Liver (tissue), 9 donors: ENCODE results near the gene KCNJ15. TPM values are rescaled to one million over a fixed set of nuclear protein-coding genes. Genes with fewer than 3 reads are reported as not detected.

Source experiments
- DNase-seq: peaks from one replicate; pipeline ENCODE4 v3.0.0-alpha.2; 2017; ENCODE audit warnings: low spot score
- H3K27ac ChIP-seq, 2 donors: one replicate each; pipeline ENCODE4 v1.7.0; 2013; ENCODE audit warnings: inconsistent platforms in 2 of 2, low read length in 2 of 2, control low read depth in 1 of 2, low read depth in 1 of 2, mild to moderate bottlenecking in 1 of 2
- H3K27me3 ChIP-seq, 4 donors: one replicate each; pipeline versions ENCODE4 v1.6.1 to v1.7.0; 2013; ENCODE audit warnings: low read length in 3 of 4, inconsistent platforms in 1 of 4, mild to moderate bottlenecking in 1 of 4, moderate library complexity in 1 of 4; ENCODE audit not compliant: control insufficient read depth in 4 of 4, insufficient read depth in 4 of 4
- H3K36me3 ChIP-seq, 4 donors: one replicate each; pipeline versions ENCODE4 v1.6.1 to v1.7.0; 2013; ENCODE audit warnings: low read length in 3 of 4, mild to moderate bottlenecking in 3 of 4, low read depth in 1 of 4, moderate library complexity in 1 of 4; ENCODE audit not compliant: control insufficient read depth in 4 of 4, insufficient read depth in 3 of 4
- H3K4me1 ChIP-seq, 4 donors: one replicate each; pipeline versions ENCODE4 v1.6.1 to v1.7.0; 2013; ENCODE audit warnings: low read length in 3 of 4, mild to moderate bottlenecking in 3 of 4, moderate library complexity in 1 of 4; ENCODE audit not compliant: control insufficient read depth in 4 of 4, insufficient read depth in 4 of 4
- H3K4me3 ChIP-seq, 3 donors: one replicate each; pipeline versions ENCODE4 v1.6.1 to v1.7.0; 2013; ENCODE audit warnings: low read length in 3 of 3, control low read depth in 1 of 3, low read depth in 1 of 3, mild to moderate bottlenecking in 1 of 3
- H3K9ac ChIP-seq, 2 donors: one replicate each; pipeline ENCODE4 v1.7.0; 2013; ENCODE audit warnings: low read length in 2 of 2, mild to moderate bottlenecking in 2 of 2, moderate library complexity in 2 of 2, control low read depth in 1 of 2, low read depth in 1 of 2
- H3K9me3 ChIP-seq, 4 donors: one replicate each; pipeline versions ENCODE4 v1.6.1 to v1.7.0; 2013; ENCODE audit warnings: low read length in 3 of 4; ENCODE audit not compliant: control insufficient read depth in 4 of 4
- EGR1 ChIP-seq, 2 donors: IDR thresholded peaks; 2 replicates each; pipeline ENCODE4 v1.6.1; 2016 to 2018; ENCODE audit warnings: antibody characterized with exemption in 2 of 2, low read depth in 2 of 2
- FOXA1 ChIP-seq: IDR thresholded peaks from 2 replicates; pipeline ENCODE4 v1.6.1; 2016; ENCODE audit warnings: antibody characterized with exemption
- FOXA2 ChIP-seq: IDR thresholded peaks from 2 replicates; pipeline ENCODE4 v1.6.1; 2016; ENCODE audit warnings: antibody characterized with exemption
- GABPA ChIP-seq, 2 donors: IDR thresholded peaks in 1 of 2; conservative IDR thresholded peaks in 1 of 2; 2 replicates each; pipeline ENCODE4 v1.6.1; 2016; ENCODE audit warnings: antibody characterized with exemption in 2 of 2, mild to moderate bottlenecking in 1 of 2, moderate library complexity in 1 of 2
- HNF4A ChIP-seq, 2 donors: conservative IDR thresholded peaks; 2 replicates each; pipeline ENCODE4 v1.6.1; 2016; ENCODE audit warnings: antibody characterized with exemption in 2 of 2, mild to moderate bottlenecking in 2 of 2
- HNF4G ChIP-seq: IDR thresholded peaks from 2 replicates; pipeline ENCODE4 v1.6.1; 2016; ENCODE audit warnings: antibody characterized with exemption
- JUND ChIP-seq, 2 donors: IDR thresholded peaks; 2 replicates each; pipeline ENCODE4 v1.6.1; 2016; ENCODE audit warnings: antibody characterized with exemption in 2 of 2
- NR2F2 ChIP-seq: IDR thresholded peaks from 2 replicates; pipeline ENCODE4 v1.6.1; 2016; ENCODE audit warnings: antibody characterized with exemption
- RAD21 ChIP-seq, 2 donors: IDR thresholded peaks; 2 replicates each; pipeline ENCODE4 v1.6.1; 2016; ENCODE audit warnings: antibody characterized with exemption in 2 of 2, mild to moderate bottlenecking in 2 of 2
- RXRA ChIP-seq, 2 donors: IDR thresholded peaks; 2 replicates each; pipeline ENCODE4 v1.6.1; 2017 to 2018; ENCODE audit warnings: antibody characterized with exemption in 2 of 2, mild to moderate bottlenecking in 1 of 2
- SP1 ChIP-seq: IDR thresholded peaks from 2 replicates; pipeline ENCODE4 v1.6.1; 2018; ENCODE audit warnings: antibody characterized with exemption, mild to moderate bottlenecking
- TAF1 ChIP-seq: conservative IDR thresholded peaks from 2 replicates; pipeline ENCODE4 v1.6.1; 2016; ENCODE audit warnings: antibody characterized with exemption, mild to moderate bottlenecking
- YY1 ChIP-seq: IDR thresholded peaks from 2 replicates; pipeline ENCODE4 v1.6.1; 2016; ENCODE audit warnings: antibody characterized with exemption, mild to moderate bottlenecking
- WGBS: extraction: QIAGEN DNeasy Blood & Tissue Kit; methylation state at CpG from one replicate; pipeline ENCODE4 v1.1.7; 2013; 5-methylcytosine and 5-hydroxymethylcytosine counted together
- polyA plus RNA-seq, 2 donors: library from polyadenylated mRNA; stranded (reverse) in 1 of 2; unstranded in 1 of 2; fragments of 200-250 nt in 1 of 2; fragments of >200 nt in 1 of 2; fragmentation: Nextera tagmentation in 1 of 2; extraction: Ambion mirVana in 1 of 2; gene quantifications; one replicate each; pipeline versions ENCODE4 v1.2.1 to v1.2.3, GENCODE V29; 2013 to 2015
- total RNA-seq, 2 donors: library from RNA; depleted of rRNA; stranded (reverse); fragments of >200 nt; gene quantifications; one replicate each; pipeline ENCODE4 v1.2.3, GENCODE V29; 2014
- TF ChIP-seq, protein P1 (sequence below): IDR thresholded peaks from 2 replicates; pipeline ENCODE4 v1.6.1; 2016; ENCODE audit warnings: antibody characterized with exemption
- TF ChIP-seq, protein P2 (sequence below): IDR thresholded peaks from 2 replicates; pipeline ENCODE4 v1.6.1; 2016; ENCODE audit warnings: antibody characterized with exemption
- TF ChIP-seq, protein P3 (sequence below): IDR thresholded peaks from 2 replicates; pipeline ENCODE4 v1.6.1; 2016; ENCODE audit warnings: antibody characterized with exemption
- TF ChIP-seq, protein P4 (sequence below): fragments of 150-350 bp; IDR thresholded peaks from 2 replicates; pipeline ENCODE4 v1.5.1; 2017; ENCODE audit warnings: improper control_type of control experiment, low read depth, low read length; ENCODE audit not compliant: missing input control
- donor health status: healthy.
- donor health status: healthy.
- donor health status: healthy.
- donor health status: healthy.
- donor health status: healthy.

Gene KCNJ15
- total and polyA plus RNA-seq, 4 donors, result 0.61 to 4.8 (median 2.2) TPM

DNA sequence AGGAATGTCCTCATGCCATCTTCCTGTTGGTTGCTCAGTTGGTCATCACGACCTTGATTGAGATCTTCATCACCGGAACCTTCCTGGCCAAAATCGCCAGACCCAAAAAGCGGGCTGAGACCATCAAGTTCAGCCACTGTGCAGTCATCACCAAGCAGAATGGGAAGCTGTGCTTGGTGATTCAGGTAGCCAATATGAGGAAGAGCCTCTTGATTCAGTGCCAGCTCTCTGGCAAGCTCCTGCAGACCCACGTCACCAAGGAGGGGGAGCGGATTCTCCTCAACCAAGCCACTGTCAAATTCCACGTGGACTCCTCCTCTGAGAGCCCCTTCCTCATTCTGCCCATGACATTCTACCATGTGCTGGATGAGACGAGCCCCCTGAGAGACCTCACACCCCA, 42.9 kb downstream of the KCNJ15 start:
- 95% methylated on average over 8 of the region's 8 CpGs for WGBS
- no peaks in the 10 kb centered on the region for H3K27me3 ChIP-seq
- H3K4me3 ChIP-seq, result no peak overlapping the region
- DNase-seq, result no peak
- no peaks in the 10 kb centered on the region for H3K36me3 ChIP-seq
- TF ChIP-seq, protein P1, sequence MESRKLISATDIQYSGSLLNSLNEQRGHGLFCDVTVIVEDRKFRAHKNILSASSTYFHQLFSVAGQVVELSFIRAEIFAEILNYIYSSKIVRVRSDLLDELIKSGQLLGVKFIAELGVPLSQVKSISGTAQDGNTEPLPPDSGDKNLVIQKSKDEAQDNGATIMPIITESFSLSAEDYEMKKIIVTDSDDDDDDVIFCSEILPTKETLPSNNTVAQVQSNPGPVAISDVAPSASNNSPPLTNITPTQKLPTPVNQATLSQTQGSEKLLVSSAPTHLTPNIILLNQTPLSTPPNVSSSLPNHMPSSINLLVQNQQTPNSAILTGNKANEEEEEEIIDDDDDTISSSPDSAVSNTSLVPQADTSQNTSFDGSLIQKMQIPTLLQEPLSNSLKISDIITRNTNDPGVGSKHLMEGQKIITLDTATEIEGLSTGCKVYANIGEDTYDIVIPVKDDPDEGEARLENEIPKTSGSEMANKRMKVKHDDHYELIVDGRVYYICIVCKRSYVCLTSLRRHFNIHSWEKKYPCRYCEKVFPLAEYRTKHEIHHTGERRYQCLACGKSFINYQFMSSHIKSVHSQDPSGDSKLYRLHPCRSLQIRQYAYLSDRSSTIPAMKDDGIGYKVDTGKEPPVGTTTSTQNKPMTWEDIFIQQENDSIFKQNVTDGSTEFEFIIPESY, result no peak
- TF ChIP-seq FOXA1, result no peak
- H3K4me1 ChIP-seq, result peaks cover 0 to 14% (median 4%) of the 10 kb centered on the region in 4 donors
- no peak overlapping the region for H3K27ac ChIP-seq
- no peaks in the 10 kb centered on the region for H3K9me3 ChIP-seq
- H3K9ac ChIP-seq, result no peak overlapping the region

DNA sequence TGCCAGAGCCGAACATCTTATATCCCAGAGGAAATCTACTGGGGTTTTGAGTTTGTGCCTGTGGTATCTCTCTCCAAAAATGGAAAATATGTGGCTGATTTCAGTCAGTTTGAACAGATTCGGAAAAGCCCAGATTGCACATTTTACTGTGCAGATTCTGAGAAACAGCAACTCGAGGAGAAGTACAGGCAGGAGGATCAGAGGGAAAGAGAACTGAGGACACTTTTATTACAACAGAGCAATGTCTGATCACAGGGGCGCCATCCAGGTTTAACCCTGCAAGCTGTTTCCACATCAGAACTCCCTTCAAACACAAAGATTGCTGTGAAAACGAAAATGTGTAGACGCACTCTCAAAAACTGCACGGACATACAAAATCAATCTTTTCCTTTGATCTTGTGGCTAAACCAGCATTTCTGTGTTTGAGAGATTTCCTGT, 43.4 kb downstream of the KCNJ15 start:
- Histone ChIP-seq H3K4me3 (no peak overlapping the region), H3K36me3 (no peaks in the 10 kb centered on the region), H3K9ac (no peak overlapping the region), H3K9me3 (no peaks in the 10 kb centered on the region), H3K27ac (no peak overlapping the region), H3K4me1 (peaks cover 0 to 14% (median 4%) of the 10 kb centered on the region in 4 donors), H3K27me3 (no peaks in the 10 kb centered on the region)
- no peak for TF ChIP-seq RXRA (IDR thresholded peaks at IDR 0.05)
- peak; percentile 20 for TF ChIP-seq SP1
- peak; percentile 8 to 33 for TF ChIP-seq HNF4A (conservative IDR thresholded peaks at IDR 0.05)
- TF ChIP-seq NR2F2, result no peak
- no peak for TF ChIP-seq TAF1
- no peak for DNase-seq
- 32% methylated on average over 7 of the region's 7 CpGs for WGBS

DNA sequence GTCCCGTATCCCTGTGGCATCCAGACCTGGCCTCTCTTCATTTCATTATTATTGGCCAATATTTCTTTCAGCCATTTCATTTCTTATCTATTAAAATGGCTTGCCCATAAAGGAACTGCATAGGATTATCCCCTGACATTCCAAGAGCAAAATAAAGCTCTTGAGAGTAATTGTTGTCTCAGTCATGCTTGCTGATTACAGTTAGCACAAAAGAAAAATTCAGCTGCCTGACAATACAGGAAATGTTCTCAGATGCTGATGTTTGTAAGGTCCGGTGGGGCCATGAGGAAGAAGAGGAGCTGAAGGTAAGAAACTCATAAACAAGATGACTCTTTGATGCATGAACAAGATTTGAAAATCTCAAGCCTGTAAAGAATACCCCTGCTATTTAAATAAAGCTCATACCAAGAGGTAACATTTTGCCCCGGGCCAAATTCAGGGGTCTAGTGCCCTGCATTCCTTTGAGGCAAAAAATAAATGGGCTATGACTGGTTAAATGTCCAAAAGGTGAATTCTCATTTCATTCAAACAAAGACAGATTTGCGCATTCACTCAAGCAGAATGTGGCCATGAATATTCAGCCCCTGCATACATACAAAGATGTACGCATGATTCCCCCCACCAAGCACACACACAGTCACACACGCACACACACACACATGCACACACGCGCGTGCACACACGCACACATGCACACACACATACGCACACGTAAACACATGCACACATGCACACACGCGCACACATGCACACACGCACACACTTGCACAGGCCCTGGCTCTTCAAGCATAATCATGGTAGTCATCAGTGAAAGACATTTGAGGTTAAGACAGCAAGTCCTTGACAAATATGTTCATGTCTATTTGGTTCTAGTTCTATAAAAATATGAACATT, 44.8 kb downstream of the KCNJ15 start:
- 95% methylated on average over 15 of the region's 15 CpGs for WGBS
- no peak for DNase-seq
- Histone ChIP-seq H3K4me3 (no peak overlapping the region), H3K4me1 (peaks cover 0 to 11% (median 4%) of the 10 kb centered on the region in 4 donors), H3K9ac (no peak overlapping the region), H3K36me3 (no peaks in the 10 kb centered on the region), H3K27ac (no peak overlapping the region), H3K9me3 (no peaks in the 10 kb centered on the region), H3K27me3 (no peaks in the 10 kb centered on the region)
- TF ChIP-seq FOXA1, result no peak
- TF ChIP-seq JUND (IDR thresholded peaks at IDR 0.05), result no peak
- no peak for TF ChIP-seq EGR1 (IDR thresholded peaks at IDR 0.05; ENCODE audit: low read depth in 2 of 2)
- TF ChIP-seq HNF4G, result no peak
- no peak for TF ChIP-seq TAF1
- TF ChIP-seq, protein P1, result no peak
- no peak for TF ChIP-seq SP1
- TF ChIP-seq, protein P2, sequence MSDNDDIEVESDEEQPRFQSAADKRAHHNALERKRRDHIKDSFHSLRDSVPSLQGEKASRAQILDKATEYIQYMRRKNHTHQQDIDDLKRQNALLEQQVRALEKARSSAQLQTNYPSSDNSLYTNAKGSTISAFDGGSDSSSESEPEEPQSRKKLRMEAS, result no peak
- TF ChIP-seq YY1, result no peak
- TF ChIP-seq GABPA (IDR thresholded peaks at IDR 0.05 in 1 of 2, conservative IDR thresholded peaks at IDR 0.05 in 1 of 2), result no peak
- TF ChIP-seq, protein P3, sequence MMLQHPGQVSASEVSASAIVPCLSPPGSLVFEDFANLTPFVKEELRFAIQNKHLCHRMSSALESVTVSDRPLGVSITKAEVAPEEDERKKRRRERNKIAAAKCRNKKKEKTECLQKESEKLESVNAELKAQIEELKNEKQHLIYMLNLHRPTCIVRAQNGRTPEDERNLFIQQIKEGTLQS, result no peak
- TF ChIP-seq HNF4A (conservative IDR thresholded peaks at IDR 0.05), result no peak
- TF ChIP-seq FOXA2, result no peak
- no peak for TF ChIP-seq RXRA (IDR thresholded peaks at IDR 0.05)
- TF ChIP-seq, protein P4, sequence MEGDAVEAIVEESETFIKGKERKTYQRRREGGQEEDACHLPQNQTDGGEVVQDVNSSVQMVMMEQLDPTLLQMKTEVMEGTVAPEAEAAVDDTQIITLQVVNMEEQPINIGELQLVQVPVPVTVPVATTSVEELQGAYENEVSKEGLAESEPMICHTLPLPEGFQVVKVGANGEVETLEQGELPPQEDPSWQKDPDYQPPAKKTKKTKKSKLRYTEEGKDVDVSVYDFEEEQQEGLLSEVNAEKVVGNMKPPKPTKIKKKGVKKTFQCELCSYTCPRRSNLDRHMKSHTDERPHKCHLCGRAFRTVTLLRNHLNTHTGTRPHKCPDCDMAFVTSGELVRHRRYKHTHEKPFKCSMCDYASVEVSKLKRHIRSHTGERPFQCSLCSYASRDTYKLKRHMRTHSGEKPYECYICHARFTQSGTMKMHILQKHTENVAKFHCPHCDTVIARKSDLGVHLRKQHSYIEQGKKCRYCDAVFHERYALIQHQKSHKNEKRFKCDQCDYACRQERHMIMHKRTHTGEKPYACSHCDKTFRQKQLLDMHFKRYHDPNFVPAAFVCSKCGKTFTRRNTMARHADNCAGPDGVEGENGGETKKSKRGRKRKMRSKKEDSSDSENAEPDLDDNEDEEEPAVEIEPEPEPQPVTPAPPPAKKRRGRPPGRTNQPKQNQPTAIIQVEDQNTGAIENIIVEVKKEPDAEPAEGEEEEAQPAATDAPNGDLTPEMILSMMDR, result no peak
- TF ChIP-seq RAD21 (IDR thresholded peaks at IDR 0.05), result no peak
